ENCODE data around the gene PTPRM.

The PTPRM gene

GRCh38 chr18:7809455-7809854 is 242.3 kb downstream of the PTPRM start:
- no peak for DNase-seq (ENCODE audit: low read depth)

GRCh38 chr18:7809978-7810377 is 242.9 kb downstream of the PTPRM start:
- DNase-seq (ENCODE audit: low read depth): no peak

- peak; percentile 65 for DNase-seq (ENCODE audit: low read depth)
Observed at GRCh38 chr18:7812431-7813063, 245.4 kb downstream of the PTPRM start.

GRCh38 chr18:7813131-7813530 is 246.0 kb downstream of the PTPRM start:
- DNase-seq (ENCODE audit: low read depth): no peak

GRCh38 chr18:7814754-7815315 is 247.7 kb downstream of the PTPRM start:
- no peak for DNase-seq (ENCODE audit: low read depth)

- no peak for DNase-seq (ENCODE audit: low read depth)
Observed at GRCh38 chr18:7815787-7816186, 248.7 kb downstream of the PTPRM start.

- no peak for DNase-seq (ENCODE audit: low read depth)
Observed at GRCh38 chr18:7817575-7818230, 250.6 kb downstream of the PTPRM start.

GRCh38 chr18:7821784-7822183 is 254.7 kb downstream of the PTPRM start:
- DNase-seq (ENCODE audit: low read depth): no peak

GRCh38 chr18:7822435-7823331 is 255.6 kb downstream of the PTPRM start:
- DNase-seq (ENCODE audit: low read depth): no peak

GRCh38 chr18:7824970-7825369 is 257.9 kb downstream of the PTPRM start:
- DNase-seq (ENCODE audit: low read depth): no peak

GRCh38 chr18:7830468-7830867 is 263.4 kb downstream of the PTPRM start:
- no peak for DNase-seq (ENCODE audit: low read depth)

GRCh38 chr18:7839548-7839947 is 272.4 kb downstream of the PTPRM start:
- no peak for DNase-seq (ENCODE audit: low read depth)

- DNase-seq (ENCODE audit: low read depth): no peak
Observed at GRCh38 chr18:7840411-7840810, 273.3 kb downstream of the PTPRM start.

GRCh38 chr18:7844017-7844416 is 276.9 kb downstream of the PTPRM start:
- DNase-seq (ENCODE audit: low read depth): no peak

- no peak for DNase-seq (ENCODE audit: low read depth)
Observed at GRCh38 chr18:7844418-7844817, 277.3 kb downstream of the PTPRM start.

- no peak for DNase-seq (ENCODE audit: low read depth)
Observed at GRCh38 chr18:7846335-7846734, 279.2 kb downstream of the PTPRM start.

- no peak for DNase-seq (ENCODE audit: low read depth)
Observed at GRCh38 chr18:7847357-7848053, 280.4 kb downstream of the PTPRM start.

GRCh38 chr18:7848054-7848412 is 280.9 kb downstream of the PTPRM start:
- no peak for DNase-seq (ENCODE audit: low read depth)

- no peak for DNase-seq (ENCODE audit: low read depth)
Observed at GRCh38 chr18:7850446-7850845, 283.3 kb downstream of the PTPRM start.

- no peak for DNase-seq (ENCODE audit: low read depth)
Observed at GRCh38 chr18:7855028-7855427, 287.9 kb downstream of the PTPRM start.

GRCh38 chr18:7855671-7856070 is 288.6 kb downstream of the PTPRM start:
- DNase-seq (ENCODE audit: low read depth): no peak

GRCh38 chr18:7856116-7856515 is 289.0 kb downstream of the PTPRM start:
- DNase-seq (ENCODE audit: low read depth): no peak
